Occipital lobe (tissue), 2 donors: ENCODE data around the gene GPR89A. TPM values are rescaled to one million over a fixed set of nuclear protein-coding genes. Genes with fewer than 3 reads are reported as not detected.
"Not testable (repeated sequence)": the region's sequence is repeated elsewhere in the genome, so short reads cannot be mapped to it uniquely, and the experiment has no call there.

Experiments
- DNase-seq: peaks from one replicate; lab custom pipeline; 2025; lab: John Stamatoyannopoulos, UW
- total RNA-seq: library from RNA; depleted of rRNA; stranded (reverse); fragments of >200 nt; gene quantifications from one replicate; pipeline ENCODE4 v1.2.3, GENCODE V29; 2014

GPR89A gene
- total RNA-seq, 1 donor from 2014 or later: 38.4 TPM

GRCh38 chr1:145717833-145718232 is 110.0 kb downstream of the GPR89A start:
- no peak for DNase-seq

GRCh38 chr1:145718465-145718864 is 110.7 kb downstream of the GPR89A start:
- DNase-seq: not testable (repeated sequence)

- DNase-seq: no peak
Measured at GRCh38 chr1:145719230-145720079, 111.7 kb downstream of the GPR89A start, which contains the start of gene CD160. Gene CD160, plus strand, starts transcription at chr1:145719499. Its CDS starts 8,829 bp downstream, at chr1:145728328.

Other genes starting within 250 kb of the GPR89A start
- 4.8 TPM for gene NBPF20, start 182.4 kb upstream of the GPR89A start, total RNA-seq
- gene PDZK1, start 99.4 kb downstream of the GPR89A start, total RNA-seq: 0.78 TPM
- 0.16 TPM for gene CD160, start 111.5 kb downstream of the GPR89A start, total RNA-seq
- gene RNF115, start 216.1 kb downstream of the GPR89A start, total RNA-seq: 25.7 TPM
- gene POLR3C, start 216.2 kb downstream of the GPR89A start, total RNA-seq: 31.5 TPM
- gene NUDT17, start 237.6 kb downstream of the GPR89A start, total RNA-seq: 2.7 TPM